Stimulated activated naive CD8-positive, alpha-beta T cell treated with anti-CD3 and anti-CD28 coated beads, Interleukin-15, Interleukin-2, amounts not matched to agents 100 ng/mL and 50 ng/mL, for 24 hours (primary cell): ENCODE measurements around the gene ACO2.
"Not testable (repeated sequence)": the region's sequence is repeated elsewhere in the genome, so short reads cannot be mapped to it uniquely, and the experiment has no call there.

Experiments used
- H3K27ac Mint-ChIP-seq: one replicate; pipeline ENCODE4 v1.8.0; 2021; ENCODE audit warnings: mild to moderate bottlenecking, mixed read lengths
- H3K27me3 Mint-ChIP-seq: one replicate; pipeline ENCODE4 v1.8.0; 2021; ENCODE audit warnings: mixed read lengths
- H3K36me3 Mint-ChIP-seq: one replicate; pipeline ENCODE4 v1.8.0; 2021; ENCODE audit warnings: low read depth, mixed read lengths
- H3K4me1 Mint-ChIP-seq: one replicate; pipeline ENCODE4 v1.8.0; 2021; ENCODE audit warnings: low read depth, mixed read lengths
- H3K4me3 Mint-ChIP-seq: one replicate; pipeline ENCODE4 v1.8.0; 2021; ENCODE audit warnings: mild to moderate bottlenecking, mixed read lengths
- H3K9me3 Mint-ChIP-seq: one replicate; pipeline ENCODE4 v1.8.0; 2021; ENCODE audit warnings: mixed read lengths

Gene ACO2

GRCh38 chr22:41551877-41552582 lies 83.1 kb downstream of the ACO2 start:
- H3K4me3 Mint-ChIP-seq, result no peak overlapping the region
- peaks cover 8% of the 10 kb centered on the region for H3K27me3 Mint-ChIP-seq
- peaks cover 2% of the 10 kb centered on the region for H3K4me1 Mint-ChIP-seq
- H3K27ac Mint-ChIP-seq, result no peak overlapping the region
- no peaks in the 10 kb centered on the region for H3K36me3 Mint-ChIP-seq
- H3K9me3 Mint-ChIP-seq, result no peaks in the 10 kb centered on the region

- Mint-ChIP-seq H3K27me3 (peaks cover 17% of the 10 kb centered on the region), H3K4me3 (no peak overlapping the region), H3K9me3 (no peaks in the 10 kb centered on the region), H3K27ac (no peak overlapping the region), H3K36me3 (no peaks in the 10 kb centered on the region), H3K4me1 (peaks cover 3% of the 10 kb centered on the region)
Observed at GRCh38 chr22:41555325-41555982, 86.5 kb downstream of the ACO2 start.

GRCh38 chr22:41556561-41556960 lies 87.6 kb downstream of the ACO2 start:
- no peak overlapping the region for H3K4me3 Mint-ChIP-seq
- peaks cover 3% of the 10 kb centered on the region for H3K4me1 Mint-ChIP-seq
- H3K27me3 Mint-ChIP-seq, result peaks cover 27% of the 10 kb centered on the region
- no peaks in the 10 kb centered on the region for H3K9me3 Mint-ChIP-seq
- no peak overlapping the region for H3K27ac Mint-ChIP-seq
- H3K36me3 Mint-ChIP-seq, result no peaks in the 10 kb centered on the region

GRCh38 chr22:41557401-41558240 lies 88.7 kb downstream of the ACO2 start:
- Mint-ChIP-seq H3K36me3 (no peaks in the 10 kb centered on the region), H3K9me3 (no peaks in the 10 kb centered on the region), H3K4me3 (no peak overlapping the region), H3K27me3 (peaks cover 24% of the 10 kb centered on the region), H3K4me1 (peaks cover 3% of the 10 kb centered on the region), H3K27ac (no peak overlapping the region)

- H3K9me3 Mint-ChIP-seq, H3K4me3 Mint-ChIP-seq, H3K36me3 Mint-ChIP-seq, H3K4me1 Mint-ChIP-seq, H3K27ac Mint-ChIP-seq: not testable (repeated sequence)
- peaks cover 22% of the 10 kb centered on the region for H3K27me3 Mint-ChIP-seq
Observed at GRCh38 chr22:41558241-41558630, 89.3 kb downstream of the ACO2 start.

- Mint-ChIP-seq H3K4me3 (no peak overlapping the region), H3K36me3 (no peaks in the 10 kb centered on the region), H3K4me1 (peaks cover 3% of the 10 kb centered on the region), H3K9me3 (no peaks in the 10 kb centered on the region), H3K27me3 (peaks cover 22% of the 10 kb centered on the region), H3K27ac (no peak overlapping the region)
Observed at GRCh38 chr22:41560095-41560471, 91.2 kb downstream of the ACO2 start.

GRCh38 chr22:41561335-41561734 lies 92.4 kb downstream of the ACO2 start:
- Mint-ChIP-seq H3K4me3 (no peak overlapping the region), H3K4me1 (peaks cover 9% of the 10 kb centered on the region), H3K36me3 (no peaks in the 10 kb centered on the region), H3K27ac (no peak overlapping the region), H3K27me3 (peaks cover 22% of the 10 kb centered on the region), H3K9me3 (no peaks in the 10 kb centered on the region)

- H3K4me1 Mint-ChIP-seq, result peaks cover 9% of the 10 kb centered on the region
- no peaks in the 10 kb centered on the region for H3K9me3 Mint-ChIP-seq
- peaks cover 22% of the 10 kb centered on the region for H3K27me3 Mint-ChIP-seq
- no peak overlapping the region for H3K27ac Mint-ChIP-seq
- H3K4me3 Mint-ChIP-seq, result no peak overlapping the region
- no peaks in the 10 kb centered on the region for H3K36me3 Mint-ChIP-seq
Observed at GRCh38 chr22:41561788-41562187, 92.9 kb downstream of the ACO2 start.

GRCh38 chr22:41562461-41562860 lies 93.5 kb downstream of the ACO2 start:
- Mint-ChIP-seq H3K27me3 (peaks cover 22% of the 10 kb centered on the region), H3K9me3 (no peaks in the 10 kb centered on the region), H3K36me3 (no peaks in the 10 kb centered on the region), H3K4me3 (no peak overlapping the region), H3K4me1 (peaks cover 6% of the 10 kb centered on the region), H3K27ac (no peak overlapping the region)

GRCh38 chr22:41563051-41563711 lies 94.3 kb downstream of the ACO2 start:
- Mint-ChIP-seq H3K4me1 (peaks cover 6% of the 10 kb centered on the region), H3K4me3 (no peak overlapping the region), H3K9me3 (no peaks in the 10 kb centered on the region), H3K36me3 (no peaks in the 10 kb centered on the region), H3K27ac (no peak overlapping the region), H3K27me3 (peaks cover 22% of the 10 kb centered on the region)

GRCh38 chr22:41564563-41564962 lies 95.6 kb downstream of the ACO2 start:
- H3K4me1 Mint-ChIP-seq, result peaks cover 6% of the 10 kb centered on the region
- no peaks in the 10 kb centered on the region for H3K9me3 Mint-ChIP-seq
- H3K4me3 Mint-ChIP-seq, result no peak overlapping the region
- no peaks in the 10 kb centered on the region for H3K36me3 Mint-ChIP-seq
- H3K27ac Mint-ChIP-seq, result no peak overlapping the region
- peaks cover 22% of the 10 kb centered on the region for H3K27me3 Mint-ChIP-seq

GRCh38 chr22:41565403-41566054 lies 96.6 kb downstream of the ACO2 start:
- H3K4me3 Mint-ChIP-seq, result no peak overlapping the region
- H3K27me3 Mint-ChIP-seq, result peaks cover 13% of the 10 kb centered on the region
- no peaks in the 10 kb centered on the region for H3K9me3 Mint-ChIP-seq
- H3K36me3 Mint-ChIP-seq, result no peaks in the 10 kb centered on the region
- peaks cover 6% of the 10 kb centered on the region for H3K4me1 Mint-ChIP-seq
- no peak overlapping the region for H3K27ac Mint-ChIP-seq

- no peaks in the 10 kb centered on the region for H3K36me3 Mint-ChIP-seq
- H3K9me3 Mint-ChIP-seq, result no peaks in the 10 kb centered on the region
- peaks cover 6% of the 10 kb centered on the region for H3K4me1 Mint-ChIP-seq
- H3K27me3 Mint-ChIP-seq, result peaks cover 3% of the 10 kb centered on the region
- no peak overlapping the region for H3K4me3 Mint-ChIP-seq
- H3K27ac Mint-ChIP-seq, result no peak overlapping the region
Observed at GRCh38 chr22:41567512-41567768, 98.5 kb downstream of the ACO2 start.

- no peaks in the 10 kb centered on the region for H3K9me3 Mint-ChIP-seq
Observed at GRCh38 chr22:41568811-41569210, 99.9 kb downstream of the ACO2 start.

GRCh38 chr22:41570221-41570620 lies 101.3 kb downstream of the ACO2 start:
- no peak overlapping the region for H3K4me3 Mint-ChIP-seq
- no peaks in the 10 kb centered on the region for H3K27me3 Mint-ChIP-seq
- peaks cover 6% of the 10 kb centered on the region for H3K4me1 Mint-ChIP-seq
- no peaks in the 10 kb centered on the region for H3K36me3 Mint-ChIP-seq
- no peak overlapping the region for H3K27ac Mint-ChIP-seq
- H3K9me3 Mint-ChIP-seq, result no peaks in the 10 kb centered on the region

More at GRCh38 chr22:41568811-41569210, 99.9 kb downstream of the ACO2 start:
- no peak overlapping the region for H3K4me3 Mint-ChIP-seq
- peaks cover 6% of the 10 kb centered on the region for H3K4me1 Mint-ChIP-seq
- H3K36me3 Mint-ChIP-seq, result no peaks in the 10 kb centered on the region
- no peak overlapping the region for H3K27ac Mint-ChIP-seq
- no peaks in the 10 kb centered on the region for H3K27me3 Mint-ChIP-seq
